Nephron progenitor cell (in vitro differentiated cells): ENCODE measurements around the gene EIPR1.

Experiments
- DNase-seq: peaks from one replicate; pipeline ENCODE4 v3.0.0; 2021
- H3K27ac Mint-ChIP-seq: 2 replicates; pipeline ENCODE4 v1.8.0; 2021; ENCODE audit warnings: mild to moderate bottlenecking, moderate library complexity, mixed read lengths
- H3K27me3 Mint-ChIP-seq: 2 replicates; pipeline ENCODE4 v1.8.0; 2021; ENCODE audit warnings: mild to moderate bottlenecking, low read depth, mixed read lengths; ENCODE audit not compliant: poor library complexity
- H3K36me3 Mint-ChIP-seq: 2 replicates; pipeline ENCODE4 v1.8.0; 2021; ENCODE audit warnings: low read depth, mixed read lengths
- H3K4me1 Mint-ChIP-seq: 2 replicates; pipeline ENCODE4 v1.8.0; 2021; ENCODE audit warnings: mixed read lengths
- H3K4me3 Mint-ChIP-seq: 2 replicates; pipeline ENCODE4 v1.8.0; 2021; ENCODE audit warnings: mild to moderate bottlenecking, moderate library complexity, mixed read lengths
- H3K9me3 Mint-ChIP-seq: 2 replicates; pipeline ENCODE4 v1.8.0; 2021; ENCODE audit warnings: mild to moderate bottlenecking, moderate library complexity, mixed read lengths
- TF ChIP-seq, protein P1 (sequence below): fragments of 200-600 bp; sonication (generic); IDR thresholded peaks from 2 replicates; pipeline ENCODE4 v1.5.0; 2021; ENCODE audit warnings: antibody characterized with exemption

EIPR1 gene

DNA sequence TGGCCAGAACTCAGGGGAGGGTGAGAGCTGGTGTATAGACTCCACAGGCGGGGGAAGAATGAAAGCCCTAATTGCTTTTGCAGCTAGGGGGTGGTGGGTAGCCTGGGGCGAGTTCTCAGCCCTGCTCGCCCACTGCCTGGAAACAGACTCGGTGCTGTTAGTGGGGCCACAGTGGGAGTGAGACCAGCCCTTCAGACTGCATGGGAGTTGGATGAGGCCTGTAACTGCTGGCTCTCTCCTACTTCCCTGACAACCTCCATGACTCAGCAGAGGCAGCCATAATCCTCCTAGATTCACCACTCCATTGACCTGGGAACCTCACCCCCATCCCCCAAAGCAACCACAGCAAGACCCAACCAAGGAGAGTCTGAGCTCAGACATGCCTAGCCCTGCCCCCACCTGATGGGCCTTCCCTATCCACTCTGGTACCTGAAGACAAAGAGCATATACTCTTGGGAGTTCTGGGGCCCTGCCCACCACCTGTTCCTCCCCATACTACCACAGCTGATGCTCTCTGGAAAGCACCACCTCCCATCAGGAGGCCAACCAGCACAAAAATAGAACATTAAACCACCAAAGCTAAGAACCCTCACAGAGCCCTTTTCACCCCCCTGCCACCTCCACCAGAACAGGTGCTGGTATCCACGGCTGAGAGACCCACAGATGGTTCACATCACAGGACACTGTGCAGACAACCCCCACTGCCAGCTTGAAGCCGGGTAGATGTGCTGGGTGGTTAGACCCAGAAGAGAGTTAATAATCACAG lies 226.3 kb downstream of the EIPR1 start:
- H3K9me3 Mint-ChIP-seq: peaks cover 30% of the 10 kb centered on the region
- H3K27ac Mint-ChIP-seq: no peak overlapping the region
- H3K27me3 Mint-ChIP-seq: peaks cover 7% of the 10 kb centered on the region
- H3K4me1 Mint-ChIP-seq: peaks cover 38% of the 10 kb centered on the region
- peaks cover 46% of the 10 kb centered on the region for H3K36me3 Mint-ChIP-seq
- H3K4me3 Mint-ChIP-seq: no peak overlapping the region
- TF ChIP-seq, protein P1, sequence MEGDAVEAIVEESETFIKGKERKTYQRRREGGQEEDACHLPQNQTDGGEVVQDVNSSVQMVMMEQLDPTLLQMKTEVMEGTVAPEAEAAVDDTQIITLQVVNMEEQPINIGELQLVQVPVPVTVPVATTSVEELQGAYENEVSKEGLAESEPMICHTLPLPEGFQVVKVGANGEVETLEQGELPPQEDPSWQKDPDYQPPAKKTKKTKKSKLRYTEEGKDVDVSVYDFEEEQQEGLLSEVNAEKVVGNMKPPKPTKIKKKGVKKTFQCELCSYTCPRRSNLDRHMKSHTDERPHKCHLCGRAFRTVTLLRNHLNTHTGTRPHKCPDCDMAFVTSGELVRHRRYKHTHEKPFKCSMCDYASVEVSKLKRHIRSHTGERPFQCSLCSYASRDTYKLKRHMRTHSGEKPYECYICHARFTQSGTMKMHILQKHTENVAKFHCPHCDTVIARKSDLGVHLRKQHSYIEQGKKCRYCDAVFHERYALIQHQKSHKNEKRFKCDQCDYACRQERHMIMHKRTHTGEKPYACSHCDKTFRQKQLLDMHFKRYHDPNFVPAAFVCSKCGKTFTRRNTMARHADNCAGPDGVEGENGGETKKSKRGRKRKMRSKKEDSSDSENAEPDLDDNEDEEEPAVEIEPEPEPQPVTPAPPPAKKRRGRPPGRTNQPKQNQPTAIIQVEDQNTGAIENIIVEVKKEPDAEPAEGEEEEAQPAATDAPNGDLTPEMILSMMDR: no peak
- DNase-seq: no peak

DNA sequence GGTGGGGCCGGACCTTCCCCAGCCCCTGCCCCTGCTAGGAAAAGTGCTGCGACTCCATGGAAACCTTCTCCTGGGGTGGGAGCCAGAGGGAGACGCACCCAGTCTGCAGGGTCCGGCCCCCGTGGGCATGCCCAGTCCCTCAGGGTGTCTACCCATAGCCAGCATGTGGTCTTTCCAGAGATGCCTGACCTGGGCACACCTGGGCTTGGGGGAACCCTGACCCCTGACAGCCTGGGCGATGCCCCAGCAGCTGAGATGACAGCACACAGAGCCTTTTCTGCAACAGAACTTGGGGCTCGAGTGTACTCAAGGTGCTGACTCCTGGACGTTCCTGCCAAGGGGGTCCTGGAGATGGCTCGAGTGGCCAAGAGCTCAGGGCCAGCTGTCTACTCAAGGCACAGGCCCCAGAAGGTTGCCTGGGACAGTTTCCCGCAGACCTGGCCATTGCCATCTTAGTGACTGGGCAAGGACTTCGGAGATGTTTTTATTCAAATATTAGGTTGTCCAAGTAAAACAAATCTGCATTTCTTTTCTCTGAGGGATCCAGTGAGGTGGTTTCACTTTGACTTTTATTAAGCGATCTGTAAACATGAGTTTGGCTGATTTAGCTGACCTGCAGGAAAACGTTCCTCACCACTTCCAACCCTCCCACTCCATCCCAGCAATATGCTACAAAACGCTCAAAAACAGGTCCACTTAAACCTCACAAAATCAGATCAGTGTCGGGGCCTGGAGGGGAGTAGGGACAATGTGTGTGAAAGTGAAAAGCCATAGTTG lies 228.0 kb downstream of the EIPR1 start:
- Mint-ChIP-seq H3K27me3 (peaks cover 7% of the 10 kb centered on the region), H3K4me3 (no peak overlapping the region), H3K27ac (peak overlapping the region; percentile 37), H3K36me3 (peaks cover 38% of the 10 kb centered on the region), H3K9me3 (peaks cover 30% of the 10 kb centered on the region), H3K4me1 (peaks cover 45% of the 10 kb centered on the region)
- TF ChIP-seq, protein P1: no peak
- no peak for DNase-seq

DNA sequence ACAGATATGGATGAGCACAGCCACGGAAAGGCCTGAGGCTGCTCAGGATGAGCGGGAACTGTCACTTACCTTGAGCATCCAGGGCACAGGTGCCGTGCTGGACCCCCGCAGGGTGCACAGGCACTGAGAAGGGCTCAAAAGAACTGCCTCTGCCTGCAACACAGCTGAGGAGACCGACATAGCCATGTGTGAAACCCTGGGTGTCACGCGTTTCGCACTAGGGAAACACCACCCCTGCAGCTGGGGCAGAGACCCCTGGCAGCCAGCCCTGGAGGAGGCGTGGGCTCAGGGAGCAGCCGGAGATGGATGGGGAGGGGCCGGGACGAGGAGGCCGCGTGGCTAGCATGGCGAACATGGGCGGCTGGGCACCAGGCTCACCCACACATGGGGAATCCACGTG lies 228.9 kb downstream of the EIPR1 start:
- TF ChIP-seq, protein P1: no peak
- Mint-ChIP-seq H3K9me3 (peaks cover 30% of the 10 kb centered on the region), H3K4me3 (no peak overlapping the region), H3K4me1 (peaks cover 55% of the 10 kb centered on the region), H3K36me3 (peaks cover 33% of the 10 kb centered on the region), H3K27me3 (peaks cover 7% of the 10 kb centered on the region), H3K27ac (peak overlapping the region; percentile 12)
- DNase-seq: no peak

DNA sequence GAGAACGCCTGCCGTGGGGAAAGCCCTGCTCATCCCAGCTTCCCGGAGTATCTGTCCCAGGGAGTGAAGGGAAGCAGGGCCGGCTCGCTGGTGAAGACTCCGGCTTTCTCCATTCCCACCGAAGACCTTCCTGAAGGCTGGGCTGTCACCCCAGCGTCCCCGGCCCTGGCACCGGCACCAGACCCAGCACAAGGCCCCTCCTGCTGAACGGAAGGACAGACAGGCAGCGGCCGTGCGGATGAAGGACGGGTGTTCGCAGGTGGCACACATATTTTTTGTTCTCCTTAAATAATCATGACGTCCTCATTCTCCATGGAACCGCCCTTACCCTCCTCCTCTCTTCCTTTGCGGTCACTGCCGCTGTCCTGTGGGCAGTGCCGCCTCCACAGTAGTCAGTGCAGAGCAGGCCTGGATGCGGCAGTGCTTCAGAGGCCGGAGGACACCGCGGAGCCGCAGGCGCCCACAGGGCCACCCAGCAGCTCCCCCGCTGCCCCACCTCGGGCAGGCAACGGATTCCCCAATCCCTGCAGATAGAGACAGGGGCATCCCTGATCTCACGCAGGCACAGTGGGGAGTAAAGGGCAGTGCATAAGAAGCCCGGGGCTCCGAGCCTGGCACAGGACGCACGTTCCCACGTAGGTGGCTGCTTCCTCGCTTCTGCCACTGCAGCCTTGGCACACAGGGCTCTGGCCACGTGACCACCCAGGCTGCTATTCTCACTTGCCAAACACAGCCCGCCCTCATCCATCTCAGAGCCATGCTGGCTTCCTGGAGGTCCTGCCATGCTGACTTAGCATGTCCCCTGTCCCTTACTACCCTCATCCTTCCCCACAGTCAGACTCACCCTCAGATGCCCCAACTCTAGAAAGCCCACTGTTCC lies 229.7 kb downstream of the EIPR1 start:
- H3K36me3 Mint-ChIP-seq: peaks cover 32% of the 10 kb centered on the region
- no peak for DNase-seq
- H3K27ac Mint-ChIP-seq: peak overlapping the region; percentile 12
- TF ChIP-seq, protein P1: no peak
- no peak overlapping the region for H3K4me3 Mint-ChIP-seq
- peaks cover 63% of the 10 kb centered on the region for H3K4me1 Mint-ChIP-seq
- peaks cover 7% of the 10 kb centered on the region for H3K27me3 Mint-ChIP-seq
- peaks cover 28% of the 10 kb centered on the region for H3K9me3 Mint-ChIP-seq

DNA sequence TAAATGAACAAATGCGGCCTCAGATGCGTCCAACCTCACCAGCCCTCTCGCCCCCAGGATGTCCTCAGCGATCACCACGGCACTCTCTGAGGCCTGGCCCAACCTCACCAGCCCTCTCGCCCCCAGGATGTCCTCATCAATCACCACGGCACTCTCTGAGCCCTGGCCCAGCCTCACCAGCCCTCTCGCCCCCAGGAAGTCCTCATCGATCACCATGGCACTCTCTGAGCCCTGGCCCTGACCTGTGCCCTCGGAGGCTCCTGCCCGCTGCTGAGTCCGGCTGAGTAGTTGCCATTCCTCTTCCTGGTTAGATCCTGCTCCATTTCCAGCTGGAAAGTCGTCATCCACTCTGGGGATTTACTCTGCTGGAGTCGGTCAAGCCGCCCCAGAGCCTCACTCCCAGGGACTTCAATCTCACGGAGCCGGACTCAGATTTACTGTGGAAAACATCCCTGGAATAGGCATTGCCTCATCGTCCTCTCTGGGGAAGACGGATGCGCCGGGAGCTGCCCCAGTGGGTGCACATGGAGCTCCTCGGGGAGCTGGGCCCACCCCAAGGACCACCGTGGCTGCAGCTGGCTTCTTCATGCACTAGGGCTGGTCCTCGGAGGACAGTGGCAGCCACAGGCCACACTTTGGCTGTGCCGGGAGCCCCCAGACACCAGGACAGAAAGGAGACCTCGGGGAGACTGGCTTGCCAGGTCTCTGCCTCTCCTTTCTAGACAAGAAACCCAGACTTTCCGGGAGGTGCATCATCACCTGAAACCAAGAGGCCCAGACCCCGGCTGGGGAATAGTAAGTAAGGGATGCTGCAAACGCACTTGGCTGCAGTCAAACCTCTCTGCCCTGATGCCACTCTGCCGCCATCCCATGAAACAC lies 230.6 kb downstream of the EIPR1 start:
- no peak for DNase-seq
- Mint-ChIP-seq H3K27me3 (peaks cover 3% of the 10 kb centered on the region), H3K27ac (peak overlapping the region; percentile 60), H3K9me3 (peaks cover 20% of the 10 kb centered on the region), H3K36me3 (peaks cover 23% of the 10 kb centered on the region), H3K4me1 (peaks cover 61% of the 10 kb centered on the region), H3K4me3 (peak overlapping the region; percentile 19)
- TF ChIP-seq, protein P1: no peak
